Esophagus muscularis mucosa (tissue), 3 donors: ENCODE measurements around the gene NELFB.

ENCODE experiments used
- POLR2A ChIP-seq: fragments of 450-650 bp; IDR thresholded peaks from one replicate; pipeline ENCODE4 v1.6.1; 2017; ENCODE audit warnings: antibody characterized with exemption, moderate library complexity, mild to moderate bottlenecking, low read depth
- POLR2AphosphoS5 ChIP-seq, 2 donors: sonication (generic); formaldehyde crosslinking; IDR thresholded peaks; one replicate each; pipeline ENCODE4 v1.6.1; 2017; ENCODE audit warnings: antibody characterized with exemption in 2 of 2
- TF ChIP-seq, protein P1 (sequence below), 3 experiments: fragments of 200-600 bp in 2 of 3; fragments of 450-650 bp in 1 of 3; sonication (generic) in 2 of 3; IDR thresholded peaks; one replicate each; pipeline ENCODE4 v1.5.1; 2017 to 2019; ENCODE audit warnings: antibody characterized with exemption in 3 of 3, mild to moderate bottlenecking in 2 of 3, moderate library complexity in 1 of 3

DNA sequence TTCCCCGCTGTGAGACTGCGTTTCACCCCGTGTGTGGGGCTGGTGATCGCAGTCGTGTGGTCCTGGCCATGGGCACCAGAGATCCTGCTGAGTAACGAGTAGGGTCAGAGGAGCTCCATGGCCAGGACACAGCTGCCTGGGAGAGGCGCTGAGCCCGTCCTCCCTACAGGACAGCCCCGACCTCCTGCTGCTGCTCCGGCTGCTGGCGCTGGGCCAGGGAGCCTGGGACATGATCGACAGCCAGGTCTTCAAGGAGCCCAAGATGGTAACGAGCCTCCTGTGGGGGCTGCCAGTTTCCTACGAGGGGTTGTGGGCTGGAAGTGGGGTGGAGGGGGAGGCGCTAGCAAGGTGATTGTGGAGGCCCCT lies 11.0 kb downstream of the NELFB start:
- TF ChIP-seq, protein P1, sequence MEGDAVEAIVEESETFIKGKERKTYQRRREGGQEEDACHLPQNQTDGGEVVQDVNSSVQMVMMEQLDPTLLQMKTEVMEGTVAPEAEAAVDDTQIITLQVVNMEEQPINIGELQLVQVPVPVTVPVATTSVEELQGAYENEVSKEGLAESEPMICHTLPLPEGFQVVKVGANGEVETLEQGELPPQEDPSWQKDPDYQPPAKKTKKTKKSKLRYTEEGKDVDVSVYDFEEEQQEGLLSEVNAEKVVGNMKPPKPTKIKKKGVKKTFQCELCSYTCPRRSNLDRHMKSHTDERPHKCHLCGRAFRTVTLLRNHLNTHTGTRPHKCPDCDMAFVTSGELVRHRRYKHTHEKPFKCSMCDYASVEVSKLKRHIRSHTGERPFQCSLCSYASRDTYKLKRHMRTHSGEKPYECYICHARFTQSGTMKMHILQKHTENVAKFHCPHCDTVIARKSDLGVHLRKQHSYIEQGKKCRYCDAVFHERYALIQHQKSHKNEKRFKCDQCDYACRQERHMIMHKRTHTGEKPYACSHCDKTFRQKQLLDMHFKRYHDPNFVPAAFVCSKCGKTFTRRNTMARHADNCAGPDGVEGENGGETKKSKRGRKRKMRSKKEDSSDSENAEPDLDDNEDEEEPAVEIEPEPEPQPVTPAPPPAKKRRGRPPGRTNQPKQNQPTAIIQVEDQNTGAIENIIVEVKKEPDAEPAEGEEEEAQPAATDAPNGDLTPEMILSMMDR (IDR thresholded peaks at IDR 0.05): no peak
- no peak for TF ChIP-seq POLR2A
- no peak for TF ChIP-seq POLR2AphosphoS5 (IDR thresholded peaks at IDR 0.05)
